Breast epithelium (tissue), 3 donors: ENCODE data around the gene DNAJA3.

Experiments
- POLR2A ChIP-seq: fragments of 450-650 bp; IDR thresholded peaks from one replicate; pipeline ENCODE4 v1.6.1; 2016; ENCODE audit warnings: antibody characterized with exemption, mild to moderate bottlenecking, moderate library complexity
- TF ChIP-seq, protein P1 (sequence below), 3 donors: fragments of 450-650 bp; IDR thresholded peaks; one replicate each; pipeline ENCODE4 v1.5.1; 2016 to 2017; ENCODE audit warnings: antibody characterized with exemption in 3 of 3, mild to moderate bottlenecking in 3 of 3, moderate library complexity in 3 of 3

GRCh38 chr16:4489030-4489429, 63.4 kb downstream of the DNAJA3 start:
- no peak for TF ChIP-seq POLR2A
- TF ChIP-seq, protein P1, sequence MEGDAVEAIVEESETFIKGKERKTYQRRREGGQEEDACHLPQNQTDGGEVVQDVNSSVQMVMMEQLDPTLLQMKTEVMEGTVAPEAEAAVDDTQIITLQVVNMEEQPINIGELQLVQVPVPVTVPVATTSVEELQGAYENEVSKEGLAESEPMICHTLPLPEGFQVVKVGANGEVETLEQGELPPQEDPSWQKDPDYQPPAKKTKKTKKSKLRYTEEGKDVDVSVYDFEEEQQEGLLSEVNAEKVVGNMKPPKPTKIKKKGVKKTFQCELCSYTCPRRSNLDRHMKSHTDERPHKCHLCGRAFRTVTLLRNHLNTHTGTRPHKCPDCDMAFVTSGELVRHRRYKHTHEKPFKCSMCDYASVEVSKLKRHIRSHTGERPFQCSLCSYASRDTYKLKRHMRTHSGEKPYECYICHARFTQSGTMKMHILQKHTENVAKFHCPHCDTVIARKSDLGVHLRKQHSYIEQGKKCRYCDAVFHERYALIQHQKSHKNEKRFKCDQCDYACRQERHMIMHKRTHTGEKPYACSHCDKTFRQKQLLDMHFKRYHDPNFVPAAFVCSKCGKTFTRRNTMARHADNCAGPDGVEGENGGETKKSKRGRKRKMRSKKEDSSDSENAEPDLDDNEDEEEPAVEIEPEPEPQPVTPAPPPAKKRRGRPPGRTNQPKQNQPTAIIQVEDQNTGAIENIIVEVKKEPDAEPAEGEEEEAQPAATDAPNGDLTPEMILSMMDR (IDR thresholded peaks at IDR 0.05): no peak
